HEK293 (cell line): ENCODE results near the gene NME3.

ENCODE experiments used
- CTCF ChIA-PET: fragments of 350-600 bp; formaldehyde crosslinking; extraction: SDS; loops from one replicate; lab custom pipeline; 2021; ENCODE audit warnings: antibody characterized with exemption; lab: Yijun Ruan, JAX
- POLR2A ChIA-PET: fragments of 300-600 bp; formaldehyde crosslinking; extraction: SDS; loops from one replicate; lab custom pipeline; 2020; ENCODE audit warnings: antibody characterized with exemption, inconsistent platforms; lab: Yijun Ruan, JAX
- H3K27ac ChIP-seq: fragments of 200-500 bp; sonication (Bioruptor generic); 2 replicates; pipeline ENCODE4 v1.5.1; 2014; ENCODE audit warnings: low read depth, low read length, control low read depth, inconsistent platforms; ENCODE audit errors: extremely low read depth
- H3K36me3 ChIP-seq, 2 experiments: fragments of 200-500 bp in 1 of 2; sonication (Bioruptor generic) in 1 of 2; 1 replicate in 1 of 2; 2 replicates in 1 of 2; pipeline ENCODE4 v1.5.1; 2014 to 2017; ENCODE audit warnings: inconsistent platforms in 2 of 2, low read length in 2 of 2; ENCODE audit not compliant: control insufficient read depth in 2 of 2, insufficient read depth in 1 of 2
- H3K4me1 ChIP-seq: fragments of 200-500 bp; sonication (Bioruptor generic); 2 replicates; pipeline ENCODE4 v1.5.1; 2014; ENCODE audit warnings: mild to moderate bottlenecking, low read length, inconsistent platforms; ENCODE audit not compliant: control insufficient read depth, insufficient read depth
- H3K4me3 ChIP-seq: 2 replicates; pipeline ENCODE4 v1.5.1; 2011; ENCODE audit warnings: low read depth, mild to moderate bottlenecking, control low read depth, low read length, moderate library complexity
- H3K9me3 ChIP-seq: fragments of 200-500 bp; sonication (Bioruptor generic); 2 replicates; pipeline ENCODE4 v1.5.1; 2014; ENCODE audit warnings: low read depth, low read length, inconsistent platforms; ENCODE audit not compliant: control insufficient read depth, insufficient read depth
- GLIS1 ChIP-seq: fragments of 450-650 bp; formaldehyde crosslinking; IDR thresholded peaks from 2 replicates; pipeline ENCODE4 v1.5.1; 2016; ENCODE audit warnings: missing biosample characterization, missing genetic modification characterization
- KLF10 ChIP-seq: fragments of 450-650 bp; IDR thresholded peaks from 2 replicates; pipeline ENCODE4 v1.5.1; 2018; ENCODE audit warnings: missing biosample characterization, mild to moderate bottlenecking, missing genetic modification characterization
- KLF16 ChIP-seq: fragments of 450-650 bp; formaldehyde crosslinking; IDR thresholded peaks from 2 replicates; pipeline ENCODE4 v1.5.1; 2017; ENCODE audit warnings: missing biosample characterization, missing genetic modification characterization
- SP7 ChIP-seq: fragments of 450-650 bp; formaldehyde crosslinking; IDR thresholded peaks from 2 replicates; pipeline ENCODE4 v1.5.1; 2016; ENCODE audit warnings: missing biosample characterization, missing genetic modification characterization
- ZFP41 ChIP-seq: fragments of 450-650 bp; formaldehyde crosslinking; IDR thresholded peaks from 2 replicates; pipeline ENCODE4 v1.5.1; 2016; ENCODE audit warnings: missing biosample characterization, missing genetic modification characterization, borderline replicate concordance
- ZNF133 ChIP-seq: fragments of 450-650 bp; formaldehyde crosslinking; IDR thresholded peaks from 2 replicates; pipeline ENCODE4 v1.5.1; 2016; ENCODE audit warnings: missing biosample characterization, missing genetic modification characterization
- ZNF155 ChIP-seq: fragments of 450-650 bp; formaldehyde crosslinking; IDR thresholded peaks from 2 replicates; pipeline ENCODE4 v1.5.1; 2016; ENCODE audit warnings: missing biosample characterization, missing genetic modification characterization
- ZNF169 ChIP-seq: fragments of 450-650 bp; formaldehyde crosslinking; IDR thresholded peaks from 2 replicates; pipeline ENCODE4 v1.5.1; 2016; ENCODE audit warnings: missing biosample characterization, missing genetic modification characterization
- ZNF501 ChIP-seq: fragments of 450-650 bp; formaldehyde crosslinking; IDR thresholded peaks from 2 replicates; pipeline ENCODE4 v1.5.1; 2016; ENCODE audit warnings: missing biosample characterization, missing genetic modification characterization
- ZNF544 ChIP-seq: fragments of 450-650 bp; formaldehyde crosslinking; IDR thresholded peaks from 2 replicates; pipeline ENCODE4 v1.5.0; 2017; ENCODE audit warnings: missing biosample characterization, missing genetic modification characterization
- ZNF548 ChIP-seq: fragments of 450-650 bp; formaldehyde crosslinking; IDR thresholded peaks from 2 replicates; pipeline ENCODE4 v1.5.1; 2016; ENCODE audit warnings: missing biosample characterization, missing genetic modification characterization
- ZNF558 ChIP-seq: fragments of 450-650 bp; formaldehyde crosslinking; IDR thresholded peaks from 2 replicates; pipeline ENCODE4 v1.5.1; 2016; ENCODE audit warnings: missing biosample characterization, missing genetic modification characterization
- ZNF596 ChIP-seq: fragments of 450-650 bp; IDR thresholded peaks from 2 replicates; pipeline ENCODE4 v1.5.0; 2018; ENCODE audit warnings: missing biosample characterization, mild to moderate bottlenecking, missing genetic modification characterization, moderate library complexity
- ZNF629 ChIP-seq: fragments of 450-650 bp; formaldehyde crosslinking; IDR thresholded peaks from 2 replicates; pipeline ENCODE4 v1.5.1; 2017; ENCODE audit warnings: missing biosample characterization, missing genetic modification characterization
- ZNF660 ChIP-seq: fragments of 450-650 bp; IDR thresholded peaks from 2 replicates; pipeline ENCODE4 v1.5.1; 2018; ENCODE audit warnings: missing biosample characterization, mild to moderate bottlenecking, missing genetic modification characterization
- ZNF776 ChIP-seq: fragments of 450-650 bp; formaldehyde crosslinking; IDR thresholded peaks from 2 replicates; pipeline ENCODE4 v1.5.0; 2017; ENCODE audit warnings: missing biosample characterization, missing genetic modification characterization, borderline replicate concordance
- ZNF777 ChIP-seq: fragments of 450-650 bp; formaldehyde crosslinking; IDR thresholded peaks from 2 replicates; pipeline ENCODE4 v1.5.1; 2017; ENCODE audit warnings: missing biosample characterization, missing genetic modification characterization, borderline replicate concordance
- ZNF791 ChIP-seq: fragments of 450-650 bp; formaldehyde crosslinking; IDR thresholded peaks from 2 replicates; pipeline ENCODE4 v1.5.1; 2016; ENCODE audit warnings: missing biosample characterization, missing genetic modification characterization
- ZXDB ChIP-seq: fragments of 450-650 bp; formaldehyde crosslinking; IDR thresholded peaks from 2 replicates; pipeline ENCODE4 v1.5.1; 2016; ENCODE audit warnings: missing biosample characterization, missing genetic modification characterization
- TF ChIP-seq, protein P1 (sequence below): fragments of 450-650 bp; formaldehyde crosslinking; IDR thresholded peaks from 2 replicates; pipeline ENCODE4 v1.5.1; 2016; ENCODE audit warnings: missing biosample characterization, missing genetic modification characterization
- TF ChIP-seq, protein P2 (sequence below): fragments of 450-650 bp; formaldehyde crosslinking; IDR thresholded peaks from 2 replicates; pipeline ENCODE4 v1.5.1; 2016; ENCODE audit warnings: missing biosample characterization, missing genetic modification characterization, borderline replicate concordance
- TF ChIP-seq, protein P3 (sequence below): fragments of 450-650 bp; formaldehyde crosslinking; IDR thresholded peaks from 2 replicates; pipeline ENCODE4 v1.5.1; 2016; ENCODE audit warnings: missing biosample characterization, missing genetic modification characterization
- TF ChIP-seq, protein P4 (sequence below): sonication (generic); formaldehyde crosslinking; IDR thresholded peaks from 2 replicates; pipeline ENCODE4 v1.8.1; 2022; ENCODE audit warnings: mild to moderate bottlenecking, moderate library complexity, missing genetic modification reagents
- TF ChIP-seq, protein P5 (sequence below): fragments of 450-650 bp; IDR thresholded peaks from 2 replicates; pipeline ENCODE4 v1.5.1; 2018; ENCODE audit warnings: missing biosample characterization, mild to moderate bottlenecking, missing genetic modification characterization

The NME3 gene

DNA sequence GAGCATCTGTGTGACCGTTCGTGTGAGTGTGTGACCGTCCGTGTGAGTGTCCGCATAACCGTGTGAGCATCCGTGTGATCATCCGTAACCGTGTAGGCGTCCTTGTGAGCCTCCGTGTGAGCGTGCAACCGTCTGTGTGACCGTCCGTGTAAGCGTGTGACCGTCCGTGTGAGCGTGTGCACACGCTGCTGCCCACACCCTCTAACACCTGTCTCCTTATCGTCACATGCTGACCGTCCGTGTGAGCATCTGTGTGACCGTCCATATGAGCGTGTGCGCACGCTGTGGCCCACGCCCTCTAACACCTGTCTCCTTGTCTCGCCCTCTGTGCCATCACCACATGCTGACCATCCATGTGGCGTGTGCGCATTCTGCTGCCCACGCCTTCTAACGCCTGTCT, 31.1 kb downstream of the NME3 start:
- Histone ChIP-seq H3K27ac (no peak overlapping the region), H3K9me3 (no peaks in the 10 kb centered on the region), H3K4me3 (no peak overlapping the region), H3K4me1 (no peaks in the 10 kb centered on the region), H3K36me3 (peaks cover 0 to 57% of the 10 kb centered on the region in 2 experiments; a peak in 1 of 3 replicates)
- POLR2A ChIA-PET: no interaction called here
- TF ChIP-seq ZNF169 (tag by site-specific recombination) (no peak), ZNF155 (tag by site-specific recombination) (no peak)
- TF ChIP-seq, protein P1, sequence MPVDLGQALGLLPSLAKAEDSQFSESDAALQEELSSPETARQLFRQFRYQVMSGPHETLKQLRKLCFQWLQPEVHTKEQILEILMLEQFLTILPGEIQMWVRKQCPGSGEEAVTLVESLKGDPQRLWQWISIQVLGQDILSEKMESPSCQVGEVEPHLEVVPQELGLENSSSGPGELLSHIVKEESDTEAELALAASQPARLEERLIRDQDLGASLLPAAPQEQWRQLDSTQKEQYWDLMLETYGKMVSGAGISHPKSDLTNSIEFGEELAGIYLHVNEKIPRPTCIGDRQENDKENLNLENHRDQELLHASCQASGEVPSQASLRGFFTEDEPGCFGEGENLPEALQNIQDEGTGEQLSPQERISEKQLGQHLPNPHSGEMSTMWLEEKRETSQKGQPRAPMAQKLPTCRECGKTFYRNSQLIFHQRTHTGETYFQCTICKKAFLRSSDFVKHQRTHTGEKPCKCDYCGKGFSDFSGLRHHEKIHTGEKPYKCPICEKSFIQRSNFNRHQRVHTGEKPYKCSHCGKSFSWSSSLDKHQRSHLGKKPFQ (tag by site-specific recombination): 0 out of 2 replicates have a peak, but pooled peaks have one; percentile 53
- CTCF ChIA-PET: no interaction called here

DNA sequence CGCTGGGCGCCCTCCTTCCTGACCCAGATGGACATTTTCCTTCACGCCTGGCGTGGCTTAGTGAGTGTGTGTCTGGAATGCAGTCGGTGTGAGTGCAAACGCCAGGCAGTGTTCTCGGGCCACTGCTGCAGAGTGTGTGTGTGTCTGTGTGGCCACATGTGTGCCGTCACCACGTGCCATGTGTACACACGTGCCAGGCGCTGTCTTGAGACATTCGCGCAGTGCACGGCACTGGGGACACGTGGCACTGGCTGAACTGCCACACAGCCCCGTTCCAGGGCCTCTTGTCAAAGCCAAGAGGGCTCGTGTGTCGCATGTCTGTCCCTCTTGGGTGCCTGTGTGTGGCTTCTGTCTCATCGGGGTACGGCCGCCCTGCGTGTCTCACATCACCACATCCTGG, 36.5 kb downstream of the NME3 start:
- ChIA-PET POLR2A (no interaction called here), CTCF (no interaction called here)
- Histone ChIP-seq H3K4me1 (no peaks in the 10 kb centered on the region), H3K4me3 (no peak overlapping the region), H3K9me3 (no peaks in the 10 kb centered on the region), H3K36me3 (peaks cover 5 to 56% of the 10 kb centered on the region in 2 experiments; a peak in 2 of 3 replicates), H3K27ac (no peak overlapping the region)
- TF ChIP-seq ZNF133: no peak
- no peak for TF ChIP-seq ZNF596
- TF ChIP-seq, protein P2, sequence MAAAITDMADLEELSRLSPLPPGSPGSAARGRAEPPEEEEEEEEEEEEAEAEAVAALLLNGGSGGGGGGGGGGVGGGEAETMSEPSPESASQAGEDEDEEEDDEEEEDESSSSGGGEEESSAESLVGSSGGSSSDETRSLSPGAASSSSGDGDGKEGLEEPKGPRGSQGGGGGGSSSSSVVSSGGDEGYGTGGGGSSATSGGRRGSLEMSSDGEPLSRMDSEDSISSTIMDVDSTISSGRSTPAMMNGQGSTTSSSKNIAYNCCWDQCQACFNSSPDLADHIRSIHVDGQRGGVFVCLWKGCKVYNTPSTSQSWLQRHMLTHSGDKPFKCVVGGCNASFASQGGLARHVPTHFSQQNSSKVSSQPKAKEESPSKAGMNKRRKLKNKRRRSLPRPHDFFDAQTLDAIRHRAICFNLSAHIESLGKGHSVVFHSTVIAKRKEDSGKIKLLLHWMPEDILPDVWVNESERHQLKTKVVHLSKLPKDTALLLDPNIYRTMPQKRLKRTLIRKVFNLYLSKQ: no peak
- TF ChIP-seq SP7: no peak
- no peak for TF ChIP-seq ZFP41
- TF ChIP-seq ZNF501 (tag by site-specific recombination): no peak
- no peak for TF ChIP-seq ZNF544 (tag by site-specific recombination)
- TF ChIP-seq ZNF629 (tag by site-specific recombination): no peak
- no peak for TF ChIP-seq KLF16
- TF ChIP-seq, protein P3, sequence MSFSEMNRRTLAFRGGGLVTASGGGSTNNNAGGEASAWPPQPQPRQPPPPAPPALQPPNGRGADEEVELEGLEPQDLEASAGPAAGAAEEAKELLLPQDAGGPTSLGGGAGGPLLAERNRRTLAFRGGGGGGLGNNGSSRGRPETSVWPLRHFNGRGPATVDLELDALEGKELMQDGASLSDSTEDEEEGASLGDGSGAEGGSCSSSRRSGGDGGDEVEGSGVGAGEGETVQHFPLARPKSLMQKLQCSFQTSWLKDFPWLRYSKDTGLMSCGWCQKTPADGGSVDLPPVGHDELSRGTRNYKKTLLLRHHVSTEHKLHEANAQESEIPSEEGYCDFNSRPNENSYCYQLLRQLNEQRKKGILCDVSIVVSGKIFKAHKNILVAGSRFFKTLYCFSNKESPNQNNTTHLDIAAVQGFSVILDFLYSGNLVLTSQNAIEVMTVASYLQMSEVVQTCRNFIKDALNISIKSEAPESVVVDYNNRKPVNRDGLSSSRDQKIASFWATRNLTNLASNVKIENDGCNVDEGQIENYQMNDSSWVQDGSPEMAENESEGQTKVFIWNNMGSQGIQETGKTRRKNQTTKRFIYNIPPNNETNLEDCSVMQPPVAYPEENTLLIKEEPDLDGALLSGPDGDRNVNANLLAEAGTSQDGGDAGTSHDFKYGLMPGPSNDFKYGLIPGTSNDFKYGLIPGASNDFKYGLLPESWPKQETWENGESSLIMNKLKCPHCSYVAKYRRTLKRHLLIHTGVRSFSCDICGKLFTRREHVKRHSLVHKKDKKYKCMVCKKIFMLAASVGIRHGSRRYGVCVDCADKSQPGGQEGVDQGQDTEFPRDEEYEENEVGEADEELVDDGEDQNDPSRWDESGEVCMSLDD (tag by site-specific recombination): no peak
- TF ChIP-seq ZNF155 (tag by site-specific recombination): no peak
- TF ChIP-seq ZNF660 (tag by site-specific recombination): no peak
- TF ChIP-seq ZNF558: no peak
- TF ChIP-seq ZXDB: no peak

DNA sequence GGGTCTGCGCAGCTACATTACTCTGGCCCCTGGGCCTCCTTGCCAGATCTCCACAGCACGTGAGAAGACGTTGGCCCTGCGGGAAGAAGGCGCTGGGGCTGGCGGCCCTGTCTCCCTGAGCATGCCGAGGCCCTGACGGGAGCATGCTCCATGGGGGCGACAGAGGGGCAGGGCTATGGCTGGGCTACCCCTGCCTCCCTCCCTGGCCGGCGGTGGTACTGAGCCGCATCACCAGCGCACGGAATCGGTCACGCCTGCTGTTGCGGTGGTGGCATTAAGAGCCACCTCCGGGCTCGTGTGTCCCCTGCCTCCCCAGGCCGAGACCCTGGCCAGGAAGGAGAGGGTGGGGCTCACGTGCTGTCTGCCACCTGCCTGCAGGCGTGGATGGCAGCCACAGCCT, 37.2 kb downstream of the NME3 start:
- Histone ChIP-seq H3K4me3 (no peak overlapping the region), H3K9me3 (no peaks in the 10 kb centered on the region), H3K4me1 (no peaks in the 10 kb centered on the region), H3K27ac (no peak overlapping the region), H3K36me3 (peaks cover 6 to 57% of the 10 kb centered on the region in 2 experiments; a peak in 2 of 3 replicates)
- TF ChIP-seq, protein P4, sequence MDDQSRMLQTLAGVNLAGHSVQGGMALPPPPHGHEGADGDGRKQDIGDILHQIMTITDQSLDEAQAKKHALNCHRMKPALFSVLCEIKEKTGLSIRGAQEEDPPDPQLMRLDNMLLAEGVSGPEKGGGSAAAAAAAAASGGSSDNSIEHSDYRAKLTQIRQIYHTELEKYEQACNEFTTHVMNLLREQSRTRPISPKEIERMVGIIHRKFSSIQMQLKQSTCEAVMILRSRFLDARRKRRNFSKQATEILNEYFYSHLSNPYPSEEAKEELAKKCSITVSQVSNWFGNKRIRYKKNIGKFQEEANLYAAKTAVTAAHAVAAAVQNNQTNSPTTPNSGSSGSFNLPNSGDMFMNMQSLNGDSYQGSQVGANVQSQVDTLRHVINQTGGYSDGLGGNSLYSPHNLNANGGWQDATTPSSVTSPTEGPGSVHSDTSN (CRISPR knock-in tag): no peak
- no peak for TF ChIP-seq ZNF548 (tag by site-specific recombination)
- no peak for TF ChIP-seq GLIS1 (tag by site-specific recombination)
- TF ChIP-seq KLF10 (tag by site-specific recombination): no peak
- TF ChIP-seq ZNF777: no peak
- TF ChIP-seq, protein P5, sequence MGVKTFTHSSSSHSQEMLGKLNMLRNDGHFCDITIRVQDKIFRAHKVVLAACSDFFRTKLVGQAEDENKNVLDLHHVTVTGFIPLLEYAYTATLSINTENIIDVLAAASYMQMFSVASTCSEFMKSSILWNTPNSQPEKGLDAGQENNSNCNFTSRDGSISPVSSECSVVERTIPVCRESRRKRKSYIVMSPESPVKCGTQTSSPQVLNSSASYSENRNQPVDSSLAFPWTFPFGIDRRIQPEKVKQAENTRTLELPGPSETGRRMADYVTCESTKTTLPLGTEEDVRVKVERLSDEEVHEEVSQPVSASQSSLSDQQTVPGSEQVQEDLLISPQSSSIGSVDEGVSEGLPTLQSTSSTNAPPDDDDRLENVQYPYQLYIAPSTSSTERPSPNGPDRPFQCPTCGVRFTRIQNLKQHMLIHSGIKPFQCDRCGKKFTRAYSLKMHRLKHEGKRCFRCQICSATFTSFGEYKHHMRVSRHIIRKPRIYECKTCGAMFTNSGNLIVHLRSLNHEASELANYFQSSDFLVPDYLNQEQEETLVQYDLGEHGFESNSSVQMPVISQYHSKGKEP (tag by site-specific recombination): no peak
- TF ChIP-seq ZNF791 (tag by site-specific recombination): no peak
- TF ChIP-seq ZNF776 (tag by site-specific recombination): no peak
- ChIA-PET POLR2A (no interaction called here), CTCF (no interaction called here)
